SK-N-SH (cell line): Measurements from ENCODE around the gene TMOD2.

Source experiments
- EP300 ChIP-seq, 2 experiments: IDR thresholded peaks; 2 replicates each; pipeline versions ENCODE4 v1.4.0 to v1.6.1; 2012; ENCODE audit warnings: borderline replicate concordance in 1 of 2, low read depth in 1 of 2, low read length in 1 of 2
- EZH2phosphoT487 ChIP-seq: fragments of 200-600 bp; sonication (generic); IDR thresholded peaks from 2 replicates; pipeline ENCODE4 v1.6.1; 2017; ENCODE audit warnings: low read depth, mixed run types, mild to moderate bottlenecking, antibody characterized with exemption, moderate library complexity, borderline replicate concordance
- FOXJ3 ChIP-seq: sonication (generic); formaldehyde crosslinking; IDR thresholded peaks from 2 replicates; pipeline ENCODE4 v1.5.1; 2020; ENCODE audit warnings: mild to moderate bottlenecking, missing genetic modification reagents
- JUND ChIP-seq: IDR thresholded peaks from 2 replicates; pipeline ENCODE4 v1.4.0; 2012
- POLR2AphosphoS5 ChIP-seq: IDR thresholded peaks from 2 replicates; pipeline ENCODE4 v1.6.1; 2012; ENCODE audit warnings: low read depth, low read length
- RXRA ChIP-seq: IDR thresholded peaks from 2 replicates; pipeline ENCODE4 v1.4.0; 2012; ENCODE audit warnings: low read depth, mild to moderate bottlenecking, borderline replicate concordance
- TAF1 ChIP-seq: IDR thresholded peaks from 2 replicates; pipeline ENCODE4 v1.6.1; 2012; ENCODE audit warnings: low read depth, mild to moderate bottlenecking, low read length, moderate library complexity, borderline replicate concordance
- TCF12 ChIP-seq: IDR thresholded peaks from 2 replicates; pipeline ENCODE4 v1.4.0; 2012
- YY1 ChIP-seq: IDR thresholded peaks from 2 replicates; pipeline ENCODE4 v1.4.0; 2012; ENCODE audit warnings: low read depth, mild to moderate bottlenecking
- TF ChIP-seq, protein P1 (sequence below): IDR thresholded peaks from 2 replicates; pipeline ENCODE4 v1.4.0; 2012; ENCODE audit warnings: low read depth
- TF ChIP-seq, protein P2 (sequence below): fragments of 200-600 bp; sonication (generic); IDR thresholded peaks from 2 replicates; pipeline ENCODE4 v1.6.1; 2017; ENCODE audit warnings: antibody characterized with exemption, mild to moderate bottlenecking, moderate library complexity
- TF ChIP-seq, protein P3 (sequence below): fragments of 150-350 bp; IDR thresholded peaks from 2 replicates; pipeline ENCODE4 v1.6.1; 2017; ENCODE audit warnings: antibody characterized with exemption, low read length, low read depth, borderline replicate concordance

DNA sequence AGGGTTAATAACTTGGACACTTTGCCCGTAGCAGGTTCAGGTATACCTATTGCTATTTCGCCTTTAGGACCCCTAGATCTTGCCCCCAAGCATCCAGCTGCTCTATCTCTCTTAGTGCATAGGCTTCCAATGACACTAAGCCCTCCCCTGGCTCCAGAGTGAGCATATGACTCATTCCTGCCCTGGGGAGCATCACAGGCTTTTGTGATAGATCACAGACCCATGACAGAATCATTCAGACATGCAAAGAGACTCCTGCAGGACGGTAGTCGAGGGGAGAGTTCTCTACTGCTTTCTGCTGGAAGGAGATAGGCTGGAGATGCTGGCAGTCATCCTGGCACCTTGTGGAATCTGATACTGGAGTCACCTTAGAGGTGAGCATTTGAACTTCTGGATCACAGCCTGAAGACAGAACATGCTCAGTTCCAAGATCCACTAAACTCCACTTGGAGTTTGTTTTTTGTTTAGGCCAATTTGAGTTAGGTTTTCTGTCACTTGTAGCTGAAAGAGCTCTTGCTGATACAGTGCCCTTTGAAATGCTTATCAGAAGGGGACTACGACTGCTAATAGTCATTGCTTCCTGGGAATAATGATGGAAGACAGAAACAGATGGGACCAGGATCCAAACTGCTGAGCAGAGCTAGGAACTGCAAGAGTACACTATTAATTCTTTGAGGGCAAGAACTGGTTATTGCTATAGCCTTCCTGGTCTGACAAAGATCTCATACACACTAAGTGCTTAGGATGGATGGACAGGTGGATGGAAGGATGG, 24.9 kb upstream of the TMOD2 start:
- TF ChIP-seq JUND (peak; percentile 99), RXRA (peak; percentile 74; the same call in 1 of the 2 replicates), POLR2AphosphoS5 (peak; percentile 97), TAF1 (peak; percentile 42; the same call in 1 of the 2 replicates), YY1 (no peak), FOXJ3 (CRISPR knock-in tag) (peak; percentile 71; the same call in 1 of the 2 replicates), EP300 (IDR thresholded peaks at IDR 0.05; ENCODE audit: borderline replicate concordance in 1 of 2, low read depth in 1 of 2, low read length in 1 of 2) (peak; percentile 89), TCF12 (peak; percentile 99), EZH2phosphoT487 (no peak)
- TF ChIP-seq, protein P1, sequence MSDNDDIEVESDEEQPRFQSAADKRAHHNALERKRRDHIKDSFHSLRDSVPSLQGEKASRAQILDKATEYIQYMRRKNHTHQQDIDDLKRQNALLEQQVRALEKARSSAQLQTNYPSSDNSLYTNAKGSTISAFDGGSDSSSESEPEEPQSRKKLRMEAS: peak; percentile 69
- TF ChIP-seq, protein P2, sequence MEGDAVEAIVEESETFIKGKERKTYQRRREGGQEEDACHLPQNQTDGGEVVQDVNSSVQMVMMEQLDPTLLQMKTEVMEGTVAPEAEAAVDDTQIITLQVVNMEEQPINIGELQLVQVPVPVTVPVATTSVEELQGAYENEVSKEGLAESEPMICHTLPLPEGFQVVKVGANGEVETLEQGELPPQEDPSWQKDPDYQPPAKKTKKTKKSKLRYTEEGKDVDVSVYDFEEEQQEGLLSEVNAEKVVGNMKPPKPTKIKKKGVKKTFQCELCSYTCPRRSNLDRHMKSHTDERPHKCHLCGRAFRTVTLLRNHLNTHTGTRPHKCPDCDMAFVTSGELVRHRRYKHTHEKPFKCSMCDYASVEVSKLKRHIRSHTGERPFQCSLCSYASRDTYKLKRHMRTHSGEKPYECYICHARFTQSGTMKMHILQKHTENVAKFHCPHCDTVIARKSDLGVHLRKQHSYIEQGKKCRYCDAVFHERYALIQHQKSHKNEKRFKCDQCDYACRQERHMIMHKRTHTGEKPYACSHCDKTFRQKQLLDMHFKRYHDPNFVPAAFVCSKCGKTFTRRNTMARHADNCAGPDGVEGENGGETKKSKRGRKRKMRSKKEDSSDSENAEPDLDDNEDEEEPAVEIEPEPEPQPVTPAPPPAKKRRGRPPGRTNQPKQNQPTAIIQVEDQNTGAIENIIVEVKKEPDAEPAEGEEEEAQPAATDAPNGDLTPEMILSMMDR: no peak
- TF ChIP-seq, protein P3, sequence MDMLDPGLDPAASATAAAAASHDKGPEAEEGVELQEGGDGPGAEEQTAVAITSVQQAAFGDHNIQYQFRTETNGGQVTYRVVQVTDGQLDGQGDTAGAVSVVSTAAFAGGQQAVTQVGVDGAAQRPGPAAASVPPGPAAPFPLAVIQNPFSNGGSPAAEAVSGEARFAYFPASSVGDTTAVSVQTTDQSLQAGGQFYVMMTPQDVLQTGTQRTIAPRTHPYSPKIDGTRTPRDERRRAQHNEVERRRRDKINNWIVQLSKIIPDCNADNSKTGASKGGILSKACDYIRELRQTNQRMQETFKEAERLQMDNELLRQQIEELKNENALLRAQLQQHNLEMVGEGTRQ: no peak
